GM18519 (cell line): ENCODE data around the gene CENPV.
"Not testable (repeated sequence)": the region's sequence is repeated elsewhere in the genome, so short reads cannot be mapped to it uniquely, and the experiment has no call there.

Experiments
- ATAC-seq: cut with Tn5 transposase; IDR thresholded peaks from one replicate; pipeline ENCODE4 v1.9.1; 2021; ENCODE audit warnings: mild to moderate bottlenecking, moderate library complexity; ENCODE audit not compliant: unreplicated experiment, low FRiP score

CENPV gene

DNA sequence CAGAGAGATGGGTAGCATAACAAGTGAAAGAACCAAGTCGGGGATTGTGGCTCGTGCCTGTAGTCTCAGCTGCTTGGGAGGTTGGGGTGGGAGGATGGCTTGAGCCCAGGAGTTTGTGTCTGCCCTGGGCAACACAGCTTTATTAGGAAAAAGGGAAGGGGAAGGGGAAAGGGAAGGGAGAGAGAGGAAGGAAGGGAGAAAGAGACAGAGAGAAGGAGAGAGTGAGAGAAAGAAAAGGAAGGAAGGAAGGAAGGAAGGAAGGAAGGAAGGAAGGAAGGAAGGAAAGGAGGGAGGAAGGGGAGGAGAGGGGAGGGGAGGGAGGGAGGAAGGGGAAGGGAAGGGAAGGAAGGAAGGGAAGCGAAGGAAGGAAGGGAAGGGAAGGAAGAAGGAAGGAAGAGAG, 33.3 kb downstream of the CENPV start:
- no peak for ATAC-seq

DNA sequence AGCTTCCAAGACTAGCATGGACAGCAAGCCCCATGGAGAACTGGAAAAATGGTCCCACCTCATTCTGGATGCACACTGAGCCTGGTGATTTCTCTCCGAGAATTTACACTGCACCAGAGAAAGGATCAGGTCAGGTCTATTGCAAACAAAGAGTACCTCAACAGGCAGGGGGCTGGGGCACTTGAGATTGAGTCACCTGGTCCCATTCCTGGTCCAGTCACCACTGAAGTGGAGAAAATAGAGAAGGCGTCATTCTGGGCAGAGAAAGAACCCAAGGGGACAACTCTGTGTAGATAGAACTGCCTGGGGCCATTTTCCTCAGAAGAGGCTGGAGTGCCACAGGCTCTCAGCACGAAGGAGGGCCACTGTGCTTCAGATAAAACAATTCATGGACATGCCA, 38.4 kb downstream of the CENPV start:
- ATAC-seq: no peak

DNA sequence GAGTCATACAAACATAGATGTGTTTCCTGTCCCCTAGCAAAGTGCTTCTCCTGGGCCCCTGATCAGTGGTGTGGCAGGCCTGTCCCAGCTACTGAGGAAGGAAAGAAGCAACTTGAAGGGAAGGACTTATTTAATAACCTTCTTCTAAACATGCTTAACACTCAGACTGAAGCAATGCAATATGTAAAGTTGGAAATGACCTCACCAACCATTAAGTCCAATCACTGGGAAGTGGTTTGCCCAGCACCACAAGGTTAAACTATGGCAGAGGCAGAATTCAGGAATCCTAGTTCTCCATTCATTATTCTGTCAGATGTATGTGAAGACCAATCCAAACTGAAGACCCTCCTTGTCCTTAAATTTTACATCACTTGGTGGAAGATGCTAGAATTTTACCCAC, 39.1 kb downstream of the CENPV start:
- ATAC-seq: no peak

DNA sequence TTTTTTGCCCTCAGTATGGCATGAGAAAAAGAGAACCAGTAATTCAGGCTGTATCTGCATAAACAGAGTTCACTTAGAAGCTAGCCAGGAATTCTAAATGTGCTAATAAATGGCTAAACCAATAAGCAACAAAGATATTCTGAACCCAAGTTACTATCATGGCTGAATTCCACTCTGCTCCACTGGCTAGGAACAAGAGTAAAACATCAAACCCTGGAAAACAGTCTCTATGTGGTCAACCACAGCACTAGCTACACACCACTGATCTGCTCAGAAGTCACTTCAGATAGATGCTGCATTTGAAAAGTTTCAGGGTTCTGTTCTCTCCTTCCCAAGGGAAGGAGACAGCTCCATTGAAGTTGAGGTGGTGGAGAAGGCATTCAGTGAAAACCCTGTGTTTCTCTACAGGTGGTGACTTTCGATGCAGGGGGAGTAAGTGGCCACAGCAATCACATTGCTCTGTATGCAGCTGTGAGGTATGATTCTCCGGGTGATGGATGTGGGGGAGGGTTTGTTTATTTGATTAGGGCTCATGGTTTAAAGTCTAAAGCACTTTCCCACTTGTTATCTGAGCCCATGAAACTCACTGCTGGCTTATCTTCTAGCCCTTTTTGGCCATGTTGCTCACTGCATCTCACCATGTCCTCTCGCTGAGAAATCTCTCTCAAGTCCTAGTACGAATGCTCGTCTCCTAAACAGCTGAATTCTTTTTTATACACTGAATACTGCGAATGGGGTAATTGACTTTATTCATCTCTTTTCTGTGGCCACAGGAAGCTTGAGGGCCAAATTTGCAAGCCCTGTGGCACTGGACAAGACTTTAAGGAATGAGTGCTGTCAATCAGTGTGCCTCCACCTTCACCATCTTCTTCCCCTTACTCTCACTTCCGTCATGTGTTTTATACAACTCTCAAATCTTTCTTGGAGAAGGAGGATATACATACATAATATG, 39.9 kb downstream of the CENPV start:
- ATAC-seq: no peak

DNA sequence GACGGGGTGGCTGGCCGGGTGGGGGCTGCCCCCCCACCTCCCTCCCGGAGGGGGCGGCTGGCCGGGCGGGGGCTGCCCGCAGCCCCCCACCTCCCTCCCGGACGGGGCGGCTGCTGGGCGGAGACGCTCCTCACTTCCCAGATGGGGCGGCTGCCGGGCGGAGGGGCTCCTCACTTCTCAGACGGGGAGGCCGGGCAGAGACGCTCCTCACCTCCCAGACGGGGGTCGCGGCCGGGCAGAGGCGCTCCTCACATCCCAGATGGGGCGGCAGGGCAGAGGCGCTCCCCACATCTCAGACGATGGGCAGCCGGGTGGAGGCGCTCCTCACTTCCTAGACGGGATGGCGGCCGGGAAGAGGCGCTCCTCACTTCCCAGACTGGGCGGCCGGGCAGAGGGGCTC, 41.2 kb downstream of the CENPV start:
- not testable (repeated sequence) for ATAC-seq

DNA sequence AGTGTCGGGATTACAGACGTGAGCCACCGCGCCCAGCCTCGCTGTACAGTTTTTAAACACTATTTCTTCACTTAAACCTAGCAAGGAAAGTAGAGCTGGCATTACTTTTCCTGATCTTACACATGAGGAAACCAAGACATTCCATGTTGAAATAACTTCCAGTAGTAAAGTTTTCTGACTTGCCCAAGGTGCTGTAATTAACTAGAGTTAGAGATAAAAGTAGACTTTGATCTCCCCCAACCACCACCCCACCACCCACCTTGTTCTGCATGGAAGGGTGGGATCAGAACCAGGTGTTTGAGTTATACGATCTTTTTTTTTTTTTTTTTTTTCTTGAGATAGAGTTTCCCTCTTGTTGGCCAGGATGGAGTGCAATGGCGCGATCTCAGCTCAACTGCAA, 47.1 kb downstream of the CENPV start:
- no peak for ATAC-seq

DNA sequence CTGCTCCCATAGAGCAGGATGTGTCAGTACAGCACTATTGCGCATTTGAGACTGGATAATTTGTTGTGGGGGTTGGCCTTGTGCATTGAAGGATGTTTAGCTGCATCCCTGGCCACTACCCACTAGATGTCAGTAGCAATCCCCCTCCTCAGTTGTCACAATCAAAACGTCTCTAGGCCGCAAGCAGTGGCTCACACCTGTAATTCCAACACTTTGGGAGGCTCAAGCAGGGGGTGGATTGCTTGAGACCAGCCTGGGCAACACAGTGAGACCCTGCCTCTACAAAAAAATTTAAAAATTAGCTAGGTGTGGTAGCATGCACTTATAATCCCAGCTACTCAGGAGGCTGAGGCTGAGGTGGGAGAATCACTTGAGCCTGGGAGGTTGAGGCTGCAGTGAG, 48.4 kb downstream of the CENPV start:
- ATAC-seq: no peak

DNA sequence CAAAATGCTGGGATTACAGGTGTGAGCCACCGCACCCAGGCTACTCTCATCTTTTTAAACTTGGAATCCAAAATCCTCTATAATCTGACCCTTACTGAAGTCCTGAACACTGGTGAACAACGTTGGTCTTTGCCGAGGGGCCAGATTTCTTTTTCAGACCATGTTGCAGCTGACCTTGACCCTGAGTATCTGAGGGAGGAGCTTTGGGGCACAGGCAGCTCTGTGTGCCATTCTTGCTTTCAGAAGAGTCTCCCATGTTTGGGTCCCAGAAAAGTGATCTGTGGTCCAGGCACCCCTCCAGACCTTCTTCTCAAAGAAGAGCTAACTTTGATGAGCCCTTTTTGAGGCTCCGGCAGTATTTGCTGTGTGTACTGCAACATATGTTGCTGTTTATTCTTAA, 50.4 kb downstream of the CENPV start:
- no peak for ATAC-seq

DNA sequence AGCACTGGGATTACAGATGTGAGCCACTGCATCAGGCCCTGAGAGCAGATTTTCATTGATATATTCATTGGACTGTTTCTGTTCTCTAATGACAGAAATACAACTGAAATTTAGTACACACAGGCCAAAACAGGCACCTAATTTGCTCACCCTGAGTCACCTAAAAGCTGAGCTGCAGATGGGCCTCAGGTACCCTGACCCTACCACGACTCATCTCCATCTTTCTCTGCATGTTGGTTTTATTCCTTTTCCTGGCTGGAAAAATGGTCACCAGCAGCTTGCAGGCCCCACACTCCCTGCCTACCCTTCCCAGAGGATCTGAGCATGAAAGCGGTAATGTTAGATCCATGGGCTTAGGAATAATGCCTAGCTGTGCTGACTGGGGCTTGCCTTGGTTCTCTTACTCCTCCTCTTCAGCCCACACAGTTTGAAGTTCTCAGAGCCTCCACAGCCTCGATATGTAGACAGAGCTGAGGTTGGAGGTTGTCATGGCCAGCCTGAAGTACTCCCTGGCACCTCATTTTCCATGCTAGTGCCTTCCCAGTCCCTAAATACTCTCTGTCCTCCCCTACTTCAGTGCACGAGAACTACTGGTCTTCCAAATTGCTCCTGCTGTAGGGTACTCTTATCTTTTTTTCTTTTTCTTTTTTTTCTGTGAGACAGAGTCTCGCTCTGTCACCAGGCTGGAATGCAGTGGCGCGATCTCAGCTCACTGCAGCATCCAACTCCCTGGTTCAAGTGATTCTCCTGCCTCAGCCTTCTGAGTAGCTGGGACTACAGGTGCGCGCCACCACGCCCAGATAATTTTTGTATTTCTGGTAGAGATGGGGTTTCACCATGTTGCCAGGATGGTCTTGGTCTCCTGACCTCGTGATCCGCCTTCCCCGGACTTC, 51.1 kb downstream of the CENPV start:
- ATAC-seq: no peak

DNA sequence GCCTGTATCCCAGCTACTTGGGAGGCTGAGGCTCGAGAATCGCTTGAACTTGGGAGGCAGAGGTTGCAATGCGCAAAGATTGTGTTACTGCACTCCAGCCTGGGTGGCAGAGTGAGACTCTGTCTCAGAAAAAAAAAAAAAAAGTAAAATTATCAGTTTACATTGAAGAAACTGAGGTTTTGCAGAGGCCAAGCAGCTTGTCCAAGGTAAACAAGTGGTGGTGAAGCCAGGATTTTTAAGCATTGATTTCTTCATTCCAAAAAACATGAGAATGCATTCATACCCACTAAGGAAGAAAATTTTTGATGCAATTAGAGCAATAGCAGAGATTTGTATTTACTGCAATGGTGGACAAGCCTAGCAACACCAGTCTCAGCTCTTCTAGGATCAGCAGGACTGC, 52.7 kb downstream of the CENPV start:
- no peak for ATAC-seq

DNA sequence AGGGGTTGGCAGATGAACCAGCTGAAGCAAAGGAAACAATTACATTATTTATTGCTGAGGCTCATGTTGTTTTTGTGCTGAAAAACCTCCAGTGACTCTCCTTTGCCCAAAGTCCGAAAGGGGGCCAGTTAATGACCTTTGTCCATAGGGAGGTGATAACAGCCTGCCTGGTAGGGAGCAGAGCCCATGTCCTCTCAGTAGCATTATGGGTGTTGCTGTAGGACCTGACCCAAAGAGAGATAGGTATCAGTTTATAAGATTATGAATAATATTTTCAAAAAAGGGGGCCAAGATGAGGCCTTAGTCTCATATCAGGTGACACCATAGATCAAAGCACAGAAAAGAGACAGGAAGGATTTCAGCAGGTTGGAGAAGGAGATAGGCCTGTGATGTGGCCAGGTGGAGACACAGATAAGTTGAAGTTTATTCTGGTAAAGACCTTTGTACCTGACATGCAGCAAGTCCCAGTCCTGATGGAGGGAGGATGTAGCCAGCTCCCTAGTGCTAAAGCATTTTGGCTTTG, 55.1 kb downstream of the CENPV start:
- no peak for ATAC-seq

DNA sequence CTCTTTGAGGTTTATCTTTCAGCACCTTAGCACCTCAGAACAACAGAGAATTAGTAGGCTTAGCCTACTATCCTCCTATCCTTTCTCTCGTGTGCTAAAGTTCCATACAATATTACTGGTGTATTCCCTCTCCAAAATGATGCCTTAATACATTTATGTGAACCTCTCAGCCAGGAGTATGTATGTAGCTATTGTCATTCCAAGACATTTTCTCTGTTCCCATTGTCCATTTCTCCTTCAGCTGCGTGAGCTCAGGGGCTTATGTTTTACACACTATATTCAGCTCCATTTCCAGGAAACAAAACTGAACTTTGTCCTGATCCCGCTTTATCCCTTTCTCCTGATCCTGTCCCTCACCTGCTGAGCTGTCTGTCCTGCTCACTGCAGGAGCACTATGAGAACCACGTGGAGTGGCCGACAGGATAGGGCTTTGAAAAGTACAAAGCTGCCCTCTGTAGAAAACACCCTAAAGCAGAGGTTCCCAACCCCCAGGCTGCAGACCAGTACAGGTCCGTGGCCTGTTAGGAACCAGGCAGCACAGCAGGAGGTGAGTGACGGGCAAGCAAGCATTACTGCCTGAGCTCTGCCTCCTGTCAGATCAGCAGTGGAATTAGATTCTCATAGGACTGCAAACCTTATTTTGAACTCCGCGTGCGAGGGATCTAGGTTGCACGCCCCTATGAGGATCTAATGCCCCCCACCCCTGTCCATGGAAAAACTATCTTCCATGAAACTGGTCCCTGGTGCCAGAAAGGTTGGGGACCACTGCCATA, 55.7 kb downstream of the CENPV start:
- ATAC-seq: no peak

DNA sequence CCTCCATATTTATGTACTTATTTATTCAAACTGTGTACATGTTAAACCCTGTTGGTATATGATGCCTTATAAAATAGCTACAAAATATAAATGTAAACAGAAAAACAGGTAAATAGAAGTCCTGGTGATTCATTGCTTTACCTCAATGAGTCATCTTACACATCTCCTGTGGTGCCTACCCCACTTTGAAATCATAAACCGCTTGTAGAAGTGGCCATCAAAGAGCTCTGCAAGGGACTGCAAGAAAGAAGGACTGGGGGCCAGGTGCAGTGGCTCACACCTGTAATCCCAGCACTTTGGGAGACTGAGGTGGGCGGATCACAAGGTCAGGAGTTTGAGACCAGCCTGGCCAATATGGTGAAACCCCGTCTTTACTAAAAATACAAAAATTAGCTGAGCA, 57.2 kb downstream of the CENPV start:
- ATAC-seq: not testable (repeated sequence)

DNA sequence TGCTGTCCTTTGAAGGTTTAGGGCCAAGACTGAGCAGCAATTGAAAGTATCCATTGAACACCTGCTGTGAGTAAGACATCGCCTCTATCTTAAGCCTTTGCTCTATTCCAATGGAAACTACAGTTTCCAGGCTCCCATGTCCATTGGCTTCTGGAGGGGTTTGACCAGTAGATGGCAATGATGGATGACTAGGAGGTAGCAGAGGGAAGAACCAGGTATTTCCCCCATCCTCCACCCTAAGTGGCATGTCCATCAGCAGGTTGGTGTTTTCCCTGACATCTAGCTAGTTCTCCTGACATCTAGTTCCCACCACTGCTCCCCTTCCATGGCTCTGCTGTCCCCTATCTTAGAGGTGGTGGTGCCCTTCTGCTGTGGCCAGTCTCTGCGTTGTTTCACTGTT, 58.7 kb downstream of the CENPV start:
- ATAC-seq: no peak

DNA sequence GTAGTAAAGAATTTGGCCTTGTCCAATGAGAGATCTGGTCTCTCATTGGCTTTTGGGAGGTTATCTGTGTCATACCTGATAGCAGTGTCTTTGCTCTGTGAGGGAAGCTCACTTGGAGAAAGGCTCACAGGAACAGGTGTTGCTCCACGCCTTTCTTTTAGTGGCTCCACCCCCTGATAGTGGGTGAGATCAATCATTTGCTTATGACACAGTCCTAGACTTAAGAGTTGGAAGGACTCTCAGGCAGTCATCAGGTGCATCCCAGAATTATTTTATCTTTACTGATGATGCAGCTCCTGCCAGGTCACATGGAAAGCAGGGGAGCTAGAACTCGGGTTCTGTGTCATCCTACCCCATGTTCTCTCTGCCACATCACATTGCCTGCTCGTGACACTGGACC, 59.3 kb downstream of the CENPV start:
- no peak for ATAC-seq
